SU-DHL-6 (cell line): Measurements from ENCODE around the gene PRKCSH.
"Not testable (repeated sequence)": the region's sequence is repeated elsewhere in the genome, so short reads cannot be mapped to it uniquely, and the experiment has no call there.

Experiments
- H2AFZ ChIP-seq: fragments of 200-600 bp; sonication (generic); 2 replicates; pipeline ENCODE4 v1.6.1; 2014; ENCODE audit warnings: low read depth, mild to moderate bottlenecking, moderate library complexity, mixed read lengths, antibody characterized with exemption, low read length; ENCODE audit not compliant: severe bottlenecking
- H3F3A ChIP-seq: fragments of 200-600 bp; shearing (Covaris generic); 2 replicates; pipeline ENCODE4 v1.6.0; 2016; ENCODE audit warnings: antibody characterized with exemption, mild to moderate bottlenecking; ENCODE audit not compliant: insufficient read depth
- H3K27ac ChIP-seq: fragments of 200-600 bp; sonication (generic); 2 replicates; pipeline ENCODE4 v1.5.1; 2016; ENCODE audit warnings: low read depth, mild to moderate bottlenecking, low read length, moderate library complexity, mixed read lengths
- H3K27me3 ChIP-seq: fragments of 200-600 bp; sonication (generic), shearing (Covaris generic); 2 replicates; pipeline ENCODE4 v1.6.0; 2014; ENCODE audit warnings: mild to moderate bottlenecking, low read length
- H3K36me3 ChIP-seq: fragments of 200-600 bp; sonication (generic); 2 replicates; pipeline ENCODE4 v1.6.1; 2014; ENCODE audit warnings: mild to moderate bottlenecking, low read length, mixed read lengths
- H3K4me2 ChIP-seq: fragments of 300-600, 200-600 bp; shearing (Covaris generic), sonication (generic); 2 replicates; pipeline ENCODE4 v1.6.0; 2014; ENCODE audit warnings: low read length, low read depth, mild to moderate bottlenecking; ENCODE audit not compliant: poor library complexity, severe bottlenecking
- H3K4me3 ChIP-seq: fragments of 200-600 bp; sonication (generic); 2 replicates; pipeline ENCODE4 v1.5.1; 2014; ENCODE audit warnings: antibody characterized with exemption, low read length, mild to moderate bottlenecking, mixed read lengths; ENCODE audit not compliant: insufficient read depth, poor library complexity, severe bottlenecking
- H3K79me2 ChIP-seq: fragments of 200-600 bp; sonication (generic); 2 replicates; pipeline ENCODE4 v1.6.1; 2014; ENCODE audit warnings: mild to moderate bottlenecking, low read length, moderate library complexity; ENCODE audit not compliant: insufficient read depth
- H3K9ac ChIP-seq: fragments of 200-600 bp; sonication (generic); 2 replicates; pipeline ENCODE4 v1.7.0; 2014; ENCODE audit warnings: mild to moderate bottlenecking, low read length
- H3K9me2 ChIP-seq: fragments of 200-600 bp; sonication (generic); replicated peaks from 2 replicates; pipeline ENCODE4 v1.6.1; 2014; ENCODE audit warnings: low read length; ENCODE audit not compliant: insufficient read depth
- H3K9me3 ChIP-seq: fragments of 200-600 bp; sonication (generic); 2 replicates; pipeline ENCODE4 v1.6.1; 2014; ENCODE audit warnings: low read length, mixed read lengths; ENCODE audit not compliant: insufficient read depth
- H4K20me1 ChIP-seq: fragments of 200-600 bp; sonication (generic); 2 replicates; pipeline ENCODE4 v1.6.1; 2014; ENCODE audit warnings: low read depth, mild to moderate bottlenecking, antibody characterized with exemption, low read length, moderate library complexity, mixed read lengths
- CTCF ChIP-seq: fragments of 200-600 bp; sonication (generic); IDR thresholded peaks from one replicate; pipeline ENCODE4 v1.5.1; 2017; ENCODE audit warnings: antibody characterized with exemption, mild to moderate bottlenecking, low read length, moderate library complexity; ENCODE audit not compliant: insufficient read depth, poor library complexity, severe bottlenecking
- EZH2phosphoT487 ChIP-seq: fragments of 200-600 bp; sonication (generic), shearing (Covaris generic); conservative IDR thresholded peaks from 2 replicates; pipeline ENCODE4 v1.6.1; 2018; ENCODE audit warnings: mild to moderate bottlenecking, antibody characterized with exemption, low read length, moderate library complexity, mixed read lengths

PRKCSH gene

GRCh38 chr19:11425719-11426457 lies 9.5 kb upstream of the PRKCSH start:
- peaks cover 4% of the 10 kb centered on the region; the same call in 1 of the 2 replicates for H3F3A ChIP-seq
- no peak overlapping the region for H2AFZ ChIP-seq
- H3K4me2 ChIP-seq, result no peak overlapping the region
- H3K36me3 ChIP-seq, result no peaks in the 10 kb centered on the region
- H3K79me2 ChIP-seq, result no peaks in the 10 kb centered on the region
- no peaks in the 10 kb centered on the region for H3K9me2 ChIP-seq
- no peak overlapping the region for H3K9ac ChIP-seq
- no peaks in the 10 kb centered on the region for H3K27me3 ChIP-seq
- TF ChIP-seq CTCF (no peak), EZH2phosphoT487 (no peak)
- no peak overlapping the region for H3K4me3 ChIP-seq
- H3K9me3 ChIP-seq, result no peaks in the 10 kb centered on the region
- H3K27ac ChIP-seq, result no peak overlapping the region
- no peaks in the 10 kb centered on the region for H4K20me1 ChIP-seq

GRCh38 chr19:11426656-11427055 lies 8.8 kb upstream of the PRKCSH start:
- Histone ChIP-seq H3K79me2 (no peaks in the 10 kb centered on the region), H3K4me2 (no peak overlapping the region), H3K4me3 (no peak overlapping the region), H3K27me3 (no peaks in the 10 kb centered on the region), H2AFZ (no peak overlapping the region), H3F3A (peaks cover 4% of the 10 kb centered on the region; the same call in 1 of the 2 replicates), H3K9me3 (no peaks in the 10 kb centered on the region), H3K36me3 (no peaks in the 10 kb centered on the region), H4K20me1 (no peaks in the 10 kb centered on the region), H3K27ac (no peak overlapping the region), H3K9ac (no peak overlapping the region), H3K9me2 (no peaks in the 10 kb centered on the region)
- TF ChIP-seq EZH2phosphoT487, result no peak
- TF ChIP-seq CTCF, result no peak

- H3K79me2 ChIP-seq, result peaks cover 11% of the 10 kb centered on the region
- not testable (repeated sequence) for H3K4me3 ChIP-seq, H3K9me3 ChIP-seq, H3K9me2 ChIP-seq, H3K4me2 ChIP-seq, H3K36me3 ChIP-seq, H3K27ac ChIP-seq, H2AFZ ChIP-seq, H3F3A ChIP-seq, H3K27me3 ChIP-seq, H3K9ac ChIP-seq, H4K20me1 ChIP-seq
Measured at GRCh38 chr19:11433526-11433925, 1.9 kb upstream of the PRKCSH start.

- Histone ChIP-seq H3K4me3 (peak overlapping the region; percentile 67), H2AFZ (peak overlapping the region; percentile 97), H3K4me2 (peak overlapping the region; percentile 71), H3F3A (no peaks in the 10 kb centered on the region), H3K9me2 (no peaks in the 10 kb centered on the region), H3K9me3 (no peaks in the 10 kb centered on the region), H3K27me3 (no peaks in the 10 kb centered on the region), H3K9ac (peak overlapping the region; percentile 80), H3K36me3 (no peaks in the 10 kb centered on the region), H3K79me2 (peaks cover 11% of the 10 kb centered on the region), H4K20me1 (no peaks in the 10 kb centered on the region), H3K27ac (no peak overlapping the region)
- no peak for TF ChIP-seq EZH2phosphoT487
- no peak for TF ChIP-seq CTCF
Measured at GRCh38 chr19:11434703-11435056, 755 bp upstream of the PRKCSH start.
